ENCODE results near the gene GCNT2.

- no peak for TF ChIP-seq CTCF (IDR thresholded peaks at IDR 0.05; ENCODE audit: borderline replicate concordance, extremely low read depth, low read length, poor library complexity, severe bottlenecking)
- no peak for TF ChIP-seq EZH2 (IDR thresholded peaks at IDR 0.05; ENCODE audit: borderline replicate concordance, low read depth, low read length, severe bottlenecking)
Measured at GRCh38 chr6:10591422-10592160, 70.4 kb downstream of the GCNT2 start.

Measured in DND-41 (cell line).